PC-9 (cell line): ENCODE data around the gene ZNF593. TPM values are rescaled to one million over a fixed set of nuclear protein-coding genes. Genes with fewer than 3 reads are reported as not detected.

ENCODE experiments used
- BruUV-seq: library from RNA; stranded (reverse); fragments of 400-500 nt; replicated peaks from 2 replicates; lab custom pipeline; 2021; lab: Mats Ljungman, UMichigan
- CTCF ChIA-PET: fragments of 300-600 bp; sonication (Branson Sonifier 250); formaldehyde crosslinking; loops from one replicate; lab custom pipeline; 2022; ENCODE audit warnings: antibody characterized with exemption; lab: Charles Lee
- POLR2A ChIA-PET: fragments of 300-600 bp; sonication (Branson Sonifier 250); formaldehyde crosslinking; loops from one replicate; lab custom pipeline; 2022; ENCODE audit warnings: antibody characterized with exemption; ENCODE audit not compliant: unreplicated experiment; lab: Charles Lee
- DNase-seq, 2 experiments: peaks; one replicate each; pipeline versions ENCODE4 v3.0.0 to v3.0.0-alpha.2; 2015 to 2022; ENCODE audit warnings: mixed read lengths in 1 of 2
- H2AFZ ChIP-seq: fragments of 200-600 bp; sonication (generic); 2 replicates; pipeline ENCODE4 v1.8.1; 2017; ENCODE audit warnings: antibody characterized with exemption
- H3F3A ChIP-seq: fragments of 200-600 bp; sonication (generic); 2 replicates; pipeline ENCODE4 v1.8.1; 2017; ENCODE audit warnings: antibody characterized with exemption, mild to moderate bottlenecking, low read depth; ENCODE audit not compliant: insufficient read depth
- H3K27ac ChIP-seq: fragments of 200-600 bp; sonication (generic); 2 replicates; pipeline ENCODE4 v1.6.1; 2016; ENCODE audit warnings: mixed run types
- H3K27me3 ChIP-seq: fragments of 200-600 bp; sonication (generic); 2 replicates; pipeline ENCODE4 v1.6.1; 2016; ENCODE audit warnings: low read depth, mixed run types; ENCODE audit not compliant: insufficient read depth
- H3K36me3 ChIP-seq: fragments of 200-600 bp; sonication (generic); 2 replicates; pipeline ENCODE4 v1.6.1; 2016; ENCODE audit warnings: low read depth, mixed run types
- H3K4me1 ChIP-seq: fragments of 200-600 bp; sonication (generic); replicated peaks from 2 replicates; pipeline ENCODE4 v1.6.1; 2016; ENCODE audit warnings: mixed run types; ENCODE audit not compliant: insufficient read depth
- H3K4me2 ChIP-seq: fragments of 200-600 bp; sonication (generic); 2 replicates; pipeline ENCODE4 v1.6.1; 2017; ENCODE audit warnings: mixed run types
- H3K4me3 ChIP-seq: fragments of 200-600 bp; sonication (generic); 2 replicates; pipeline ENCODE4 v1.6.1; 2016; ENCODE audit warnings: mixed run types
- H3K79me2 ChIP-seq: fragments of 200-600 bp; sonication (generic); 2 replicates; pipeline ENCODE4 v1.6.1; 2017; ENCODE audit warnings: low read depth, mixed run types
- H3K9me2 ChIP-seq: fragments of 200-600 bp; sonication (generic); 2 replicates; pipeline ENCODE4 v1.8.1; 2017; ENCODE audit warnings: mild to moderate bottlenecking; ENCODE audit not compliant: insufficient read depth
- H3K9me3 ChIP-seq: fragments of 200-600 bp; sonication (generic); 2 replicates; pipeline ENCODE4 v1.8.1; 2016; ENCODE audit warnings: low read depth; ENCODE audit not compliant: insufficient read depth
- H4K20me1 ChIP-seq: fragments of 200-600 bp; sonication (generic); 2 replicates; pipeline ENCODE4 v1.8.1; 2017; ENCODE audit not compliant: insufficient read depth
- CTCF ChIP-seq: fragments of 200-600 bp; sonication (generic); conservative IDR thresholded peaks from 2 replicates; pipeline ENCODE4 v1.6.1; 2017; ENCODE audit warnings: mixed run types, antibody characterized with exemption, mild to moderate bottlenecking, moderate library complexity
- EZH2 ChIP-seq: fragments of 200-600 bp; sonication (generic); IDR thresholded peaks from 2 replicates; pipeline ENCODE4 v1.8.0; 2017; ENCODE audit warnings: antibody characterized with exemption, low read depth
- intact Hi-C: fragments of 100-400 bp; cut with micrococcal nuclease; formaldehyde crosslinking; loops from one replicate; pipeline ENCODE4 v1.10.0; 2022; ENCODE audit not compliant: unreplicated experiment
- total RNA-seq: library from RNA; stranded (reverse); gene quantifications from 2 replicates; pipeline ENCODE4 v1.2.3, GENCODE V29; 2021

ZNF593 gene
- total RNA-seq, 1 experiment from 2014 or later, result 37.0 TPM

- TF ChIP-seq EZH2, result no peak
- TF ChIP-seq CTCF, result no peak
- CTCF ChIA-PET, result no interaction called here
- BruUV-seq, result no TSS peak
These were observed 27.6 kb downstream of the ZNF593 start for GRCh38 chr1:26197301-26197700.

GRCh38 chr1:26197813-26198212 lies 28.1 kb downstream of the ZNF593 start:
- DNase-seq, result no peak
- Histone ChIP-seq H3K4me2 (no peak overlapping the region), H4K20me1 (no peaks in the 10 kb centered on the region), H3K9me2 (no peaks in the 10 kb centered on the region), H3K79me2 (no peaks in the 10 kb centered on the region), H3F3A (no peaks in the 10 kb centered on the region), H3K9me3 (no peaks in the 10 kb centered on the region), H3K27me3 (0 out of 2 replicates have a peak, but pooled peaks cover 3% of the 10 kb centered on the region), H3K4me1 (no peaks in the 10 kb centered on the region), H3K27ac (no peak overlapping the region), H3K36me3 (no peaks in the 10 kb centered on the region), H2AFZ (no peak overlapping the region), H3K4me3 (no peak overlapping the region)
- TF ChIP-seq EZH2, result no peak
- no peak for TF ChIP-seq CTCF
- intact Hi-C loops, result no loop called here
- POLR2A ChIA-PET, result no interaction called here
- BruUV-seq, result no TSS peak
- CTCF ChIA-PET, result no interaction called here

More at GRCh38 chr1:26197301-26197700, 27.6 kb downstream of the ZNF593 start:
- H3K9me3 ChIP-seq, result no peaks in the 10 kb centered on the region
- no peak for DNase-seq
- H3K79me2 ChIP-seq, result no peaks in the 10 kb centered on the region
- H3K4me2 ChIP-seq, result no peak overlapping the region
- H3K36me3 ChIP-seq, result no peaks in the 10 kb centered on the region
- no peaks in the 10 kb centered on the region for H4K20me1 ChIP-seq
- H3K27ac ChIP-seq, result no peak overlapping the region
- POLR2A ChIA-PET, result no interaction called here
- no peaks in the 10 kb centered on the region for H3K27me3 ChIP-seq
- H3K9me2 ChIP-seq, result no peaks in the 10 kb centered on the region
- intact Hi-C loops, result no loop called here
- H3F3A ChIP-seq, result no peaks in the 10 kb centered on the region
- no peaks in the 10 kb centered on the region for H3K4me1 ChIP-seq
- H3K4me3 ChIP-seq, result no peak overlapping the region
- H2AFZ ChIP-seq, result no peak overlapping the region

DNA sequence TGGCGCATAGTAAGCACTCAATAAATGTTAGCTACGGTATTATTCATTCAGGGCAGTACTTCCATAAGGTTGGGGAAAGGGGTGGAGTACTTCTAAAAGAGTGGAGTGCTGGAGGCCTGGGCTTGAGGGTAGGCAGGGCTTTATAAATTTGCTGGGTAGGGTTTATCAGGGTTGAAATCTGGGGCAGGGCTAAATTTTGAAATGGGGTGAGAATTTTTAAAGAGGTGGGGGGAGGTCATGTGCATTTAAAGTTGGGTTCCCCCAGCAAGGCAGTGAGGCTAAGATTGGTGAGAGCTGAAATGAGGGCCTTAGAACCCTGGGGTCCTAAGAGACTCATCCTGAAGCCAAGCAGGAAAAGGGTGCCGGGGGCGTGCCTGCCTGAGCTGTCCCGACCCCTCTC lies 30.7 kb downstream of the ZNF593 start:
- H3K27me3 ChIP-seq, result peaks cover 12% of the 10 kb centered on the region; the same call in 1 of the 2 replicates
- POLR2A ChIA-PET, result interaction anchor here (0.6 kb wide), 1 partner anchor 30 kb away, joined by 3 read pairs; no protein-coding TSS in a partner anchor
- H3K9me2 ChIP-seq, result no peaks in the 10 kb centered on the region; the same call in 1 of the 2 replicates
- H3K27ac ChIP-seq, result no peak overlapping the region
- H3K9me3 ChIP-seq, result no peaks in the 10 kb centered on the region
- no peaks in the 10 kb centered on the region for H3K4me1 ChIP-seq
- CTCF ChIA-PET, result no interaction called here
- no peaks in the 10 kb centered on the region for H3K79me2 ChIP-seq
- H3K36me3 ChIP-seq, result no peaks in the 10 kb centered on the region
- TF ChIP-seq CTCF, result no peak
- TF ChIP-seq EZH2, result no peak
- BruUV-seq, result no TSS peak
- no peak overlapping the region for H3K4me2 ChIP-seq
- H3K4me3 ChIP-seq, result no peak overlapping the region
- no peak for DNase-seq
- intact Hi-C loops, result no loop called here
- no peak overlapping the region for H2AFZ ChIP-seq
- no peaks in the 10 kb centered on the region for H3F3A ChIP-seq
- no peaks in the 10 kb centered on the region for H4K20me1 ChIP-seq
